ENCODE results near the gene IMMT.

Gene IMMT

DNA sequence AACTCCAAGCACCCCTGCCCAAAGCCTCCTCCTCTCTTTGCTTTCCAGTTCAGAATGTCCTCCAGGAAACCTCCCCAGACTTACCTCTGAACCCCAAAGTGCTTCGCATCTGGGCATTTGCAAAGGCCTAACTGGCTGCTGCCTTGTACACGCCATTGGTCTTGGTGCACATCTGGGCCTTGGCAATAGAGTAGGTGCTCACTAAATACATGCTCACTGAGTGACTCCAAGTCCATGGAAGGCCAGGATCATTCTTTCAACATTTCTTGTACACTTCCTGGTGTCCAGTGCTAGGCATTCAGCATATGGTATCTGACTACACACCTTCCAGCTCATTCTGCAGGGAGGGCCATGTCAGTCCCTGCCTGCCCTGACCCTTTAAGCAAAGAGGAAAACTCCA, 32.4 kb upstream of the IMMT start:
- no peaks in the 10 kb centered on the region for H3K4me1 ChIP-seq
- no peaks in the 10 kb centered on the region for H3K36me3 ChIP-seq (ENCODE audit: control insufficient read depth, insufficient read depth, low read length)
- H3K4me2 ChIP-seq (ENCODE audit: low read length) = no peak overlapping the region
- no peak overlapping the region for H2AFZ ChIP-seq
- H3K79me2 ChIP-seq = no peaks in the 10 kb centered on the region
- H3K9ac ChIP-seq = no peak overlapping the region
- H3K27me3 ChIP-seq (ENCODE audit: control insufficient read depth, insufficient read depth, low read length) = no peaks in the 10 kb centered on the region
- H3K27ac ChIP-seq = no peak overlapping the region
- no peak overlapping the region for H3K4me3 ChIP-seq (ENCODE audit: low read depth, low read length)
- H3K9me3 ChIP-seq (ENCODE audit: control insufficient read depth, low read length) = no peaks in the 10 kb centered on the region
- TF ChIP-seq, protein P1, sequence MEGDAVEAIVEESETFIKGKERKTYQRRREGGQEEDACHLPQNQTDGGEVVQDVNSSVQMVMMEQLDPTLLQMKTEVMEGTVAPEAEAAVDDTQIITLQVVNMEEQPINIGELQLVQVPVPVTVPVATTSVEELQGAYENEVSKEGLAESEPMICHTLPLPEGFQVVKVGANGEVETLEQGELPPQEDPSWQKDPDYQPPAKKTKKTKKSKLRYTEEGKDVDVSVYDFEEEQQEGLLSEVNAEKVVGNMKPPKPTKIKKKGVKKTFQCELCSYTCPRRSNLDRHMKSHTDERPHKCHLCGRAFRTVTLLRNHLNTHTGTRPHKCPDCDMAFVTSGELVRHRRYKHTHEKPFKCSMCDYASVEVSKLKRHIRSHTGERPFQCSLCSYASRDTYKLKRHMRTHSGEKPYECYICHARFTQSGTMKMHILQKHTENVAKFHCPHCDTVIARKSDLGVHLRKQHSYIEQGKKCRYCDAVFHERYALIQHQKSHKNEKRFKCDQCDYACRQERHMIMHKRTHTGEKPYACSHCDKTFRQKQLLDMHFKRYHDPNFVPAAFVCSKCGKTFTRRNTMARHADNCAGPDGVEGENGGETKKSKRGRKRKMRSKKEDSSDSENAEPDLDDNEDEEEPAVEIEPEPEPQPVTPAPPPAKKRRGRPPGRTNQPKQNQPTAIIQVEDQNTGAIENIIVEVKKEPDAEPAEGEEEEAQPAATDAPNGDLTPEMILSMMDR (IDR thresholded peaks at IDR 0.05) = no peak

DNA sequence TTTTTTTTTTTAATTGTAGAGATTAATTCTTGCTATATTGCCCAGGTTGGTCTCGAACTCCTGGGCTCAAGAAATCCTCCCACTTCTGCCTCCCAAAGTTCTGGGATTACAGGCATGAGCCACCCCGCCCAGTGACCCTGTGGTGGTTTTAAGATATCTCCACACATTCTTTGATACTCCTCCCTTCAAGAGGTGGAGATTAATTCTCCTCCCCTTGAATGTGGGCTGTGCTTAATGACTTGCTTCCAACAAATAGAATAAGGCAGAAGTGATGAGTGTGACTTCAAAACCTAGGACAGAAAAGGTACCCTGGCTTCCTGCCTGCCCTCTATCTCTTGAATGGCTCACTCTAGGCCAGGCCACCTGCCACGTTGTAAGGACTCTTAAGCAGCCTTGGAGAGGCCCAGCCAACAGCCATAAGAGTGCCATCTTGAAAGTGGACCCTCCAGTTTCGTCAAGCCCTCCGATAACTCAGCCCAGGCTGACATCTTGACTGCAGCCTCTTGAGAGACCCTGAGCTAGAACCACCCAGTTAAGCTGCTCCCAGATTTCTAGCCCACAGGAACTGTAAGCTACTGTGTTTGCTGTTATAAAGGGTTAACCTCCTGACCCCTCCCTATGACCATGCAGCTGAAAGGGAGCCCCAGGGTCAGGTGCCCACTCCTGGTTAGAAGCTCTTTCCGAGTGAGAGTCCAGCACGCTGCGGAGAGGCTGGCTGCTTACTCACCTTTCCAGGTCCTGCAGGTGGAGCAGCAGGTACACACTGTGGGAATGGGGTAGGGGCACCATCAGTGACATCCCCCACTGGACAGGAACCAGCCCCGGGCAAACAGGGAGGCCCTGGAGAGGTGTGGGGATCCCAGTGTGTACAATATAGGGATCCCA, 31.6 kb upstream of the IMMT start:
- no peak overlapping the region for H3K27ac ChIP-seq
- H2AFZ ChIP-seq = no peak overlapping the region
- TF ChIP-seq, protein P1 (IDR thresholded peaks at IDR 0.05) = no peak
- no peaks in the 10 kb centered on the region for H3K79me2 ChIP-seq
- H3K9me3 ChIP-seq (ENCODE audit: control insufficient read depth, low read length) = no peaks in the 10 kb centered on the region
- H3K27me3 ChIP-seq (ENCODE audit: control insufficient read depth, insufficient read depth, low read length) = no peaks in the 10 kb centered on the region
- no peak overlapping the region for H3K4me3 ChIP-seq (ENCODE audit: low read depth, low read length)
- H3K4me2 ChIP-seq (ENCODE audit: low read length) = no peak overlapping the region
- H3K36me3 ChIP-seq (ENCODE audit: control insufficient read depth, insufficient read depth, low read length) = no peaks in the 10 kb centered on the region
- H3K4me1 ChIP-seq = no peaks in the 10 kb centered on the region
- H3K9ac ChIP-seq = no peak overlapping the region

DNA sequence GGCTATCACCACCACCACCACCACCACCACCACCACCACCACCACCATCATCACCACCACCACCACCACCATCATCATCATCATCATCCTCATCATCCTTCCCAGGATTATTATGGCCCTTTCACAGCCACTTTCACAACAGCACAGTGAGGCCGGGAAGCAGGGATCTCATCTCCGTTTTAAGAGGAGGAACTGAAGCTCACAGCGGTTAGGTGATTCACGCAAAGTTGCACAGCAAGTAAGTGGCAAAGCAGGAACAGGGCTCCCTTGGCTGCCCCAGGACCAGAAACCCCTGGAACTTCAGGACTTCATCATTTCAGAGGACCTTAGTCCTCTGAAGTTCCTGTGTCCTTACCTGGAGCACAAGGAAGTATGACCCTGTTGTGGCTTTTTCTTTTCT, 30.8 kb upstream of the IMMT start:
- H3K27ac ChIP-seq = no peak overlapping the region
- no peaks in the 10 kb centered on the region for H3K27me3 ChIP-seq (ENCODE audit: control insufficient read depth, insufficient read depth, low read length)
- no peak overlapping the region for H2AFZ ChIP-seq
- H3K36me3 ChIP-seq (ENCODE audit: control insufficient read depth, insufficient read depth, low read length) = no peaks in the 10 kb centered on the region
- H3K9ac ChIP-seq = no peak overlapping the region
- no peak overlapping the region for H3K4me2 ChIP-seq (ENCODE audit: low read length)
- no peaks in the 10 kb centered on the region for H3K4me1 ChIP-seq
- H3K79me2 ChIP-seq = no peaks in the 10 kb centered on the region
- TF ChIP-seq, protein P1 (IDR thresholded peaks at IDR 0.05) = no peak
- H3K4me3 ChIP-seq (ENCODE audit: low read depth, low read length) = no peak overlapping the region
- H3K9me3 ChIP-seq (ENCODE audit: control insufficient read depth, low read length) = no peaks in the 10 kb centered on the region

DNA sequence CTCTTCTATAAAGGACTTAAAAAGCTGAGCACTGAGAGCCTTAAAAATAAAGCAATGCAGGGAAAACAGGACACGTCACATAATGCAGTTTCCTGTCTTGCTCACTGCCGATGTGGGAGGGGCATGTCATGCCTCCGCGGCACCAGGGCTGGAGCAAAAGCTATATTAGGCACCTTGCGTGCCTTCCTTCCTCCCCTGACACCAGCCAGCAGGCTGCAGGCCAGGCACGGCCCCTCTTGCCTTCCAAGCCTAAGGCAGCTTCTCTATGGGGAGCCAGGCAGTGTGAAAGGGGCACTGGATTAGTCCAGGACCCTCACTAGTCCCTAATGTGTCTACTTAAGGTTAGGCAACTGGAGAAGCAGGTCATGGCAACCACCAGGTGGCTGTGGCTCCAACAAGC, 30.3 kb upstream of the IMMT start:
- Histone ChIP-seq H3K27ac (peak overlapping the region; percentile 39), H3K27me3 (ENCODE audit: control insufficient read depth, insufficient read depth, low read length) (no peaks in the 10 kb centered on the region), H3K79me2 (no peaks in the 10 kb centered on the region), H2AFZ (no peak overlapping the region), H3K9me3 (ENCODE audit: control insufficient read depth, low read length) (no peaks in the 10 kb centered on the region), H3K4me2 (ENCODE audit: low read length) (no peak overlapping the region), H3K36me3 (ENCODE audit: control insufficient read depth, insufficient read depth, low read length) (no peaks in the 10 kb centered on the region), H3K9ac (no peak overlapping the region), H3K4me1 (no peaks in the 10 kb centered on the region), H3K4me3 (ENCODE audit: low read depth, low read length) (no peak overlapping the region)
- TF ChIP-seq, protein P1 (IDR thresholded peaks at IDR 0.05) = no peak

Data from parathyroid adenoma (tissue), 2 donors.